Measurements from ENCODE around the gene MOSPD3.

Gene MOSPD3

GRCh38 chr7:100595188-100595587 is 17.2 kb upstream of the MOSPD3 start:
- DNase-seq = no peak

DNA sequence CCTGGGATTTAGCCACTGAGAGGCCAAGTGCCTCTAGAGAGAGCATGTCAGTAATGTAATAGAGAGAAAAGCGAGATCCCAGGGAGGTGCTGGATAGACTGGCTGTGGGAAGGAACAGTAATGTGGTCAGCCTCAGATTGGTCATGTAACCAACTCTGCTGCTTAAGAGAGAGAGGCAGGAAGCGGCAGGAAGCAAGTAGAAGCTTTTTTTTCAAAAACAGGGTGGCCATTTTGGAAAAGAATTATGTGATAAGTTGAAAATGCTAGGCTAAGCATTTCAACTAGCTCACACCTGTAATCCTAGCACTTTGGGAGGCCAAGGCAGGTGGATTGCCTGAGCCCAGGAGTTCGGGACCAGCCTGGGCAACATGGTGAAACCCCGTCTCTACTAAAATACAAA is 13.9 kb upstream of the MOSPD3 start:
- DNase-seq = no peak

DNA sequence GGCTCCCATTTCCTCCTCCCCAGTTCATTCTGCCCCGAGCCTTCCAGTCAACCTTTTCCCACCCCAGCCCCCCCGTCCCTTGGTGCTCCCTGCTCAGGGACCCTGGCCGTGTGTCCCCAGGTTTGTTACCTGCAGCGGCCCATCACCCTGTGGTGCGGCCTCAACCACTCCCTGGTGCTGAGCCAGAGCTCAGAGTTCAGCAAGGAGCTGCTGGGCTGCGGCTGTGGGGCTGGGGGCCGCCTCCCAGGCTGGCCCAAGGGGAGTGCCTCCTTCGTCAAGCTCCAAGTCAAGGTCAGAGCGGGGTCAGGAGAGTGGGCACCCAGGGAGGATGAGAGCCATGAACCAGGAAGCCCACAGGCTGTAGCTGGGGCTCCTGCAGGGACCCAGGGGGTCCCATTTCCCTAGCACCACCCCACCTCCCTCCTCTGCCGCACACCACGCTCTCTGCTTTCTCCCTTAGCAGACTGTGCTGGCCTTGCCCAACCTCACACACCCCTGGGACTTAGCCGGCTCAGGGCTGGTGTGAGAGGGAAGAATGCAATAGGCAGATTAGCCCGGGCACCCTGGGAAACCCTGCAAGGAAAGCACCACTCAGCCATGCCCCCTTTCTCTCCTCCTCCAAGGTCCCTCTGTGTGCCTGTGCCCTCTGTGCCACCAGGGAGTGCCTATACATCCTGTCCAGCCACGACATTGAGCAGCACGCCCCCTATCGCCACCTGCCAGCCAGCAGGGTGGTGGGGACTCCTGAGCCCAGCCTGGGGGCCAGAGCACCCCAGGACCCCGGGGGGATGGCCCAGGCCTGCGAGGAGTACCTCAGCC is 12.2 kb upstream of the MOSPD3 start:
- DNase-seq = no peak

DNA sequence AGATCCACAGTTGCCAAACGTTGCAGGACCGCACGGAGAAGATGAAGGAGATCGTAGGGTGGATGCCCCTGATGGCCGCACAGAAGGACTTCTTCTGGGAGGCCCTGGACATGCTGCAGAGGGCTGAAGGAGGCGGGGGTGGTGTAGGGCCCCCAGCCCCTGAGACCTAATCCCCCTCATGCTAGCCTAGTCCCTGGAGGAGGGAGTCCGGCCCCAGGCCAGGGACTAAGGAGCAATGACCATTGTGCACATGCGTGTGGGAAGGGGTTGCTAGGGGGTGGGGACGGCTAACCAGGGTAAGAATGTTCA is 11.7 kb upstream of the MOSPD3 start:
- DNase-seq = no peak

- DNase-seq = no peak
Measured at GRCh38 chr7:100602889-100603725, 9.2 kb upstream of the MOSPD3 start.

GRCh38 chr7:100603726-100604027 is 8.7 kb upstream of the MOSPD3 start:
- no peak for DNase-seq

DNA sequence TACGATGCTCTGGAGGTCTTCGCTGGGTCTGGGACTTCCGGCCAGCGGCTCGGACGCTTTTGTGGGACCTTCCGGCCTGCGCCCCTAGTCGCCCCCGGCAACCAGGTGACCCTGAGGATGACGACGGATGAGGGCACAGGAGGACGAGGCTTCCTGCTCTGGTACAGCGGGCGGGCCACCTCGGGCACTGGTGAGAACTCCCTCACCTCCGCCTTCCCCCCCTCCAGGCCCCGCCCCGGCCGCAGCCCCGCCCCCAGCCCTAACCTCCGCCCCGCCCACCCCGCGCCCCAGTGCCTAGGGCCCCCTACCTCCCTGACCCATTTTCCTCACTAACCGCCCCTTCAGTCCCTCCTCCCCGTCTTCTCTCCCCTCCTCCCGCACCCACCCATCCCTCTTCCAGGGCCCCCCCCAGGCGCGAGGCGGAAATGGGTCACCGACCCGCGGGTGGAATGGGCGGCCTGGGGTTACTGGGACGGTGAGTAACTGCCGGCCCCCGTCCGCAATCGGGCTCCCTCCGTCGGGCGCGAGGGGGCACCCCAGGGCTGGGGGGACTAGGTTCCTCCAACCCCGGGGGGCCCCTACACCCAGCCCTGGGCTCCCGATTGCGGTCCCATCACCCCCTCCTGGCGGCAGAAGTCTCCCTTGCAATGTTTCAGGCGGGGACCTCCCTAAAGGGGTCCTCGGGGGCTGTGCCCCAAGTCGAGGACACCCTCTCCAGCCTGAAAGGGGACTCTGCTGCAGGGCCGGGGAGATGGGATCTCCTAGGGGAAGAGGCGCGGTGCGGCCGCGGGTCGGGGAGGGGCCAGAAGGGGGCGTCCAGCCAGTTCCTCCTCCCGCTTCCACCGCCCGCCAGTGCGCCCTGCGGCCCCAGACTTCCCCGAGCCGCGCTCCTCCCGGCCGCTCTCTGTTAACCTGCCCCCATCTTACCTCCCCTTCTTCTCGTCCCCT is 8.0 kb upstream of the MOSPD3 start:
- peak; percentile 65 for DNase-seq

- no peak for DNase-seq
Measured at GRCh38 chr7:100604976-100605911, 7.1 kb upstream of the MOSPD3 start.

DNA sequence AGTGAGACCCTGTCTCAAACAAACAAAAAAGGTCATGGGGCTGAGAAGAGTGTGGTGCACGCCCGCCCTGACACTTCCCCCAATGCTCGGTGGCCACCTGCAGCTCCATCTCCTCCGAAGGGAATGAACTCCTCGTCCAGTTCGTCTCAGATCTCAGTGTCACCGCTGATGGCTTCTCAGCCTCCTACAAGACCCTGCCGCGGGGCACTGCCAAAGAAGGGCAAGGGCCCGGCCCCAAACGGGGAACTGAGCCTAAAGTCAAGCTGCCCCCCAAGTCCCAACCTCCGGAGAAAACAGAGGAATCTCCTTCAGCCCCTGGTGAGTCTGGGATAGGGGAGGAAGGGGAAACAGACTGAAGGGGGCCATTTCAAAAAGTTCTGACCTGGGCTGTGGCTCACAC is 6.0 kb upstream of the MOSPD3 start:
- no peak for DNase-seq

- DNase-seq = no peak
Measured at GRCh38 chr7:100607111-100607510, 5.2 kb upstream of the MOSPD3 start.

DNA sequence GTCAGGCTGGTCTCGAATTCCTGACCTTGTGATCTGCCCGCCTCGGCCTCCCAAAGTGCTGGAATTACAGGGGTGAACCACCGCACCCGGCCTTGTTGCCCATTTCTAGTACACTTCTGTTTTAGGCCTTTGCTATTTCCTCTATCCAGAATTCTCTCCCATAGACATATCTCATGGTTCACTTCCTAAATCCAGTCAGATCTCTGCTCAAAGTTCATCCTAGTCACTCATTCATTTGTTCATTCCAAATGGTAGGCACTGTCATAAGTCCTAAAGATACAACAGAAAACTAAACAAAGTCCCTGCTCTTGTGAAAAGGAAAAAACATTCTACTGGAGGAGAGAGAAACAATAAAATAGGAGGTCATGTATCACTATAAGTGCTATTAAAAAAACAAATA is 2.4 kb upstream of the MOSPD3 start:
- no peak for DNase-seq

DNA sequence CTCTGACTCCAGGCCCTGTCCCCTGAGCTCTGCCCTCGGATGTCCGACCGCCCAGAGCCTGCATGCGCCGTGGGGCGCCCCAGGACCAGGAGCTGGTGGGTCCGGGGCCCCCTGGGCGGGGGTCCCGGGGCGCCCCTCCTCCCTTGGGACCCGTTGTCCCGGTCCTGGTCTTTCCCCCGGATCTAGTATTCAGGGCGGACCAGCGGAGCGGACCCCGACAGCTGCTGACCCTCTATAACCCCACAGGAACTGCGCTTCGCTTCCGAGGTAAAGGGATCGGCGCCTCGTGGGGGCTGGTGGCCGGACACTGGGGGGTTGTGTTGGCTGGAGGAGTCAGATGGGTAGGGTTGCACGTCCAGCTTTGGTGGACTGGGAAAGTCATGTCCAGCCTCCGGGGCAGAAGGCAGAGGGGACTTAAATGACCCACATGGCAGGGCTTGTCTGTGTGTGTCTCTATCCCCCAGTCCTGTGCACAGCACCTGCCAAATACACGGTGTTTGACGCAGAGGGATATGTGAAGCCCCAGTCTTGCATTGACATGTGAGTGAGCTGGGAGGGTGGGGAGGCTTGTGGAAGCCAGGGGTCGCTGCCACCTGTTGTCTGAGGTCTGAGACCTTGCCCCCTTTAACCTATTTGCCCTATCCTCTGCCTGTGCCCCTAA is 520 bp downstream of the MOSPD3 start:
- DNase-seq = no peak

- peak; percentile 32 for DNase-seq
Measured at GRCh38 chr7:100613412-100614175, 1.3 kb downstream of the MOSPD3 start.

- no peak for DNase-seq
Measured at GRCh38 chr7:100614308-100614861, 2.0 kb downstream of the MOSPD3 start.

GRCh38 chr7:100620239-100620638 is 7.9 kb downstream of the MOSPD3 start:
- DNase-seq = no peak

GRCh38 chr7:100620804-100621203 is 8.5 kb downstream of the MOSPD3 start:
- no peak for DNase-seq

GRCh38 chr7:100621554-100621953 is 9.2 kb downstream of the MOSPD3 start:
- no peak for DNase-seq

- no peak for DNase-seq
Measured at GRCh38 chr7:100623951-100624824, 11.8 kb downstream of the MOSPD3 start.

- no peak for DNase-seq
Measured at GRCh38 chr7:100626055-100626454, 13.7 kb downstream of the MOSPD3 start.

All from activated CD4-positive, alpha-beta T cell treated with anti-CD3 and anti-CD28 coated beads, Interleukin-2, amount 50 U/mL, for 16 hours (primary cell).